GM18499 (cell line): ENCODE results near the gene DLG2.

Experiments used
- ATAC-seq: cut with Tn5 transposase; IDR thresholded peaks from one replicate; pipeline ENCODE4 v1.9.1; 2021; ENCODE audit warnings: moderate number of reproducible peaks; ENCODE audit not compliant: insufficient read depth, unreplicated experiment

Gene DLG2

DNA sequence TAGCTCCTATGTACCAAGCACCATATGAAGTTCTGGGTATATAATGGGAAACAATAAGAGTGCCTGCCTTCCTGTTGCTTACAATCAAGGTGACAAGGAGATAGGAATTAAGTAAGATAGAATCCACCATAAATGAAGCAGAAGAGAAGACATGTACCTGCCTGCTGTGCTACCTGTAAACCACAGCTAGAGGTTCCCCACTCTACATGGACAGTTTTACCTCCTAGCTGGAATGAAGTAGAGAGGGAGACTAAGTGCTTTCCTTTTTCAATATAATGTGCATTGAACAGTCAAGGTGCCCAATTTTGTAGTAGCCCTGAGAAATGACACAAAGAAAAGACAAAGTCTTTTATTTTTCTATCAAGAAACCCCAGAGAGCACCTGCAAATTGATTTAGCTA, 984.6 kb downstream of the DLG2 start:
- ATAC-seq: no peak

DNA sequence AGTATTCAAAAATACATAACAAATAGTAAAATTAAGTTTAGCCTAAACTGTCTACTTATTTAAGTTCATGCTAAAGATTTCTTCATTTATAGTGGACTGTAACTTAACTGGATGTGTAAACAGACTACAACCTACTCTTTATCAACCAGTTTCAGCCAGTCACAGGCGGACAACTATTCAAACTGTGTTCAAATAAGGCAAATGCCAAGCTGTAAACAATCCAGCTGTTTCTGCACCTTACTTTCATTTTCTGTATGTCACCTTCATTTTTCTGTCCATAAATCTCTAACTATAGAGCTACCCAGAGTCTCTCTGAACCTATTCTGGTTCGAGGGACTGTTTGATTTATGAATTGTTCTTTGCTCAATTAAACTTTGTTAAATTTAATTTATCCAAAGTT, 992.8 kb downstream of the DLG2 start:
- ATAC-seq: no peak

DNA sequence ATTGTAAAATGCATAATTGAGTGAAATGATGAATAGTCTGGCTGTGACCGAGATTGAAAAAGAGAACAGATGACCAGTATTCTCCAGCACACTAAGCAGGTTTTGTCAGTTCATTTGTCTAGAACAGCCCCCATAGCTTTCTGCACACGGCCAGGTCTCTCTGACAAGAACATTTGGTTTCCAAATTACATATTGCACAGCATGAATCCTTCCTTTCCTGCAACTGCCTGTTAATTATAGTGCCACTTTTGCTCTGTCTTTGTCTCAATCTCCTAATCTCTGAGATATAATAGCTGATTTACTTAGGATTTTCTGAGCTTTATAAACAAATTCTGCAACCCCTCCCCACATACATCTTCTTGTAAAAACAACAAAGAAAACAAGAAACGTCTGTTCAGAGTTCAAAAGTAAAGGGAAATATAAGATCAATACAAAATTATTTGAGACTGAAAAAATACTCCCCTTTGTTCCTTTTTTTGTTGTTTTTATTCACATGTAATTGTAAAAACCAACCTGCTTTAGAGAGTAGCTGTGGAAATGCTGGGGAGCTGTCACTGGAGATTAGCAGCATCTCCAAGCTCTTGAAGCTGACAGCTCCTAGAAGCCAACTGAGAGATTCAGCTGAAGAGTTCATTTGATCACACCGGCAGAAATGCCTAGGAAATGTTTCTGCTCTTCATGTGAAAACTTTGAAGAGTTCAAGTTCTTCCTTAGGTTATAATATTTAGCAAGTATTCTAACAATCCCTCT, 998.1 kb downstream of the DLG2 start:
- ATAC-seq: no peak

DNA sequence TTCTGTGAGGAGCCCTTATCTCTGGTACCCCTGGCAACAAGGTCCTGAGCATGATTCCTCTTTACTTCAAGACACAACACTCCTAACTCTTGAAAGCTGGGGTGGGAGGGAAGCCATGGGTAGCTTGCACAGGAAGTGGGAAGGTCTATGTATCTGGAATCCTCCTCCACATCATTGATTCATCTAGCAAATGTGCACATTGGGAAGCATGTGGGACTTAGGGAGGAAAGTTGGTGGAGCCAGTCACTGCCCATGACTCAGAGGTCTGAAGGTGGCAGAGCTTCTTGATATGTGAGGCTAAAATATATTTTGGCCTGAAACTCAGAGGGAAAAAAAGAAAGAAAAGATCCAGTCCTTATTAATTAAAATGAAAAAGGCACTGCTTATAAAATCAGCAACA, 1000.9 kb downstream of the DLG2 start:
- ATAC-seq: no peak

DNA sequence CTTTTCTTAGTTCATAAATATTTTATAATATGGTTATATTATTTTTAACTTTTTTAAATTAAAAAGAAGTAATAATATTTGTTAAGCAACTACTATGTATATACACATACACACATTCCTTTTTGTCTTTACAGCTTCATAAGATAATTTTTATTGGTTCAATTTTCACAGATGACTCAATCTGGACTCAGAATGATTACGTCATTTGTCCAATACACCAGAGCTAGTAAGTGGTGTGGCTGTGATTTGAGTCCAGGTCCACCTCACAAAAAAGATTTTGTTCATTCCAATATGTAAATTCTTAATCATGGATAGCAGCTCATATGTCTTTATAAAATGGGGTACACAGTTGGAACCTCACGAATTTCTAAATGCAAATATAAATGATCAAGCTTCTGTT, 1014.5 kb downstream of the DLG2 start:
- ATAC-seq: no peak

DNA sequence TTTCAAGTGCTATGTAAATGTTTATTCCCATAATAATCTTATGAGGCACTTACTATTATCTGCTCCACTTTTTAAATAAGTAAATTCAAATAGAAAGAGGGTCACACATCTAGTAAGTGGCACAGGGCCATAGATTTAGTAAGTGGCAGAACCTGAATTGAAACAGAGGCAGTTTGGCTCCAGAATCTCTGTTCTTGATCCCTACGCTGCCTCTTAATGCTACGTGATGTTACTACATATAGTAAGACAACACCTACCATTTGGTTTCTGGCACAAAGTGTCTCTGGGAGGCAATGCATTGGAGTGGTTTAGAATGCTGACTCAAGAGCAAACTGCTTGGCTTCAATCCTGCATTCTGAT, 1018.3 kb downstream of the DLG2 start:
- ATAC-seq: no peak

DNA sequence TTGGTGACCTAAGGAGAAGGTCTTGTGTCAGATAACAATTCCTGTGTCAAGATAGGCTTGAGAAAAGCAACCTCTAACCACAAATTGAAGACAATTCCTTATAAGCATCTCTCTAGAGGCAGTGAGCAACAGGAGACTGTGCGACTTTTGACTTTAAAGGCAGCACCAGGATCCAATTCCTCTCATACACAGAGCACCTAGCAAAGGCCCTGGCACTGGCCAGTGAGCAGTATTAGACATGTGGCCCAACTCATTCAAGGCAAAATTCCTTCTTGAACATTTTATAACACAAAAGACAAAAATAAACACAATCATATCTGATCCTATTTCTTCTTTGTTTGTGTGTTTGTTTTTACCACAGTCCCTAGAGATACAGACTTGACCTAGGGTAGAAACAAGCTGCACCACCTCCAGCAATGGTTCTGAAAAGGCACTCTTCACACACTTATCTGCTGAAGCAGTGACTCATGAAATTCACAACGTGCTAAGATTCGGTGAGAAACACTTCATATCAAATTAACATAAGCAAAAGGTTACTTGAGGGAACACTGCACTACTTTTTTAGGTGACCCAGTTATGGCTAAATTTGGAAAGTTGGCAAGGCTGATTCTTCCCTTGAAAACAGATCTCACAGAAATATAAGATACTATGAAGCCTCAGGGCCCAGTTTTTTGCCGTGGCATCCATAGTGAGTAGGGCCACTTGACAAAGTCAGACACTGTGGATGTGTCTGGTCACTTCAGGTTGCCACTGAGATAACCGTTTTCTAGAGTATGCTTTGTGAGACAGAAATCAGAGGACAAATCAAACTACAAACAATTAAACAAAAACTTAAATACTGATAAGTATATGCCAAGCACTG, 1018.9 kb downstream of the DLG2 start:
- no peak for ATAC-seq

DNA sequence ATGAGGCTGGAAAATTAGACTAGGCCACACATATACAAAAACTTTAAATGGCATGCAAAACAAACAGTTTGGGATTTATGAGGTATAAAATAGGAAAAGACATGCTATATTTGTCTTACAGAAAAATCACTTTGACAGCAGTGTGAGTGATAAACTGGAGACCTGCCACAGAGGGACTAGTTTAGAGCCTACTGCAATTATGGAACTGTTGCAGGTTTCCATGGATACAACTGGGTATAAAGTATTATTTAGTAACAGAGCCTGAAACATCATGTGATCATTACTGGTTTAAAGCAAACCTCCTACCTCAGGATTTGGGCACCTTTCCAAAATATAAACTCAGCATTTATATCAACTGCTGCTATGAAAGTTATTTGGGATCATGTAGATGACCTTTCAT, 1032.5 kb downstream of the DLG2 start:
- ATAC-seq: no peak

DNA sequence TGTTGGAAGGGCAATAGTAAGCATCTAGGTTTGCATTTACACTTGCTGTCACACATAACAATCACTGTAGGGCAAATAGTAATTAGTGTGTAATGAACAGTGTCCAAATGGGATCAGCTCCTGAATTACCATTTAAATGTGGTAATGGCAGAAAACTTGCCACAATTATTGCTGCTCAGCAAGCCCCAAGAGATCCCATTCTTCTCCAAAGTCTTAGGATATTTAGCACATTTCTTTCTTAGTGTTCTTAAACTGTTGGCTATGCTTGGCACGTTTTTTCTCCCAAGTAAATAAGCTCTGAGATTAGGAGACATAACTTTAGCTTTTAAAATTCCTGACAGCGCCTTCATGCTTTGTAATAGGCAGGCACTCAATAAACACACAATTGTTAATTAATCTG, 1037.0 kb downstream of the DLG2 start:
- no peak for ATAC-seq

DNA sequence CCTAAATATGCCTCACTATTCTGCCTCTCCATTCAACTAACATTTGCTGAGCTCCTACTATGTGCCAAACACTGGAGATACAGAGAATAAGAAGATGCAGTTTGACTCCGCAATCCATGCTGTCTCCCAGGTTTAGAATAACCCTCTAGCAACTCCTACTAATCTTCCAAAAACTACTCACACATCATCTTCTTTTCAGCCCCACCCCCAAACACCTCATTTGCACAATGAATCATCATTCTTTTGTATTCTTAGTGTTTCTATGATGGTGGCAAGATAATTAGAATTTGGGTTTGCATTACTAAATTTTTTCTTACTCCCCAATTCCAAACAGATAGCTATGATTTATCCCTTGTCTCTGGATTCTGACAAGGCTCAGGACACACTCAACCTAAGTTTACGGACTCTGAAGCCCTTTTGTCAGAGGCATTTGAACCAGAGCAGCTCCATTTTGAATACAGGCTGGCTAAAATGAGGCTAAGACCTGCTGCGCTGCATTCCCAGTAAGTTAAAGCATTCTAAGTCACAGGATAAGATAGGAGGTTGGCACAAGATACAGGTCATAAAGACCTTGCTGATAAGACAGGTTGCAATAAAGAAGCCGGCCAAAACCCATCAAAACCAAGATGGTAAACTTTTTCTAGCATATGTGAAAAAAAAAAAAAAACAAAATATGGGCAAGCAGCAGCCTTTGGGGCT, 1038.9 kb downstream of the DLG2 start:
- no peak for ATAC-seq

DNA sequence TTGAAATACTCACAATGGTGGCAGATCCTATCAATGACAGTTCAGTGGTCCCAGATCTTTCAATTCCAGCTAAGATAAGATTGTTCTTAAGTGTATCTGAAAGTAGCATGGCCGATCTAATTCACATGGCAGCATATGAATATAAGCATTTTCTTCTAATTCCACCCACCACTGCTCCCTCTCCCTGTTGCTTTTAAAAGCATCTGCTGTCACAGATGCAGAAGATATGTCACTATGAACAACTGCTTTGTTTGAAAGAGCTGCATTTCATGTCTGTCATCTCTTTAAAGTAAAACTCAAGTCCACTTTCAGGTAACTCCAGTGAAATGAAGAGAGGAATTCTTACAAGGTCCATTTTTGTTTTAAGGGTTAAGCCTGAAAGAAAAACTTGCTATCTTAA, 1044.0 kb downstream of the DLG2 start:
- no peak for ATAC-seq

DNA sequence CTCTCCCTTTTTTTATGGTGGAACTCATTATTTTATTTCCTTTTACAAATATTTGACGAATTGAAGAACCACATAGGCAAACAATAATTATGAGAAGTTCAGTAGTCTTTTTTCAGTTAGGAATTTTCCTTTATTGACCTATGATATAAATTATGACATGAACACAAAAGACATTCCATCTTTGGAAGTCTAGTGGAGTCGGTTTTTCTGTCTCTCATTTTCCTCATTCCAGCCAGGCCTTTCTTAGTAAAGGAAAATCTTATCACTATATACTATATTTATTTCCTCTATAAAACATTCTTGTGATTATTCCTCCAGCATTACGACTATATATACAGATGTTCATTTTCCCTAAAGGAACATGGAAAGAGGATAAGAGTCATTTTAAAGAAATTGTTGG, 1046.1 kb downstream of the DLG2 start:
- no peak for ATAC-seq

DNA sequence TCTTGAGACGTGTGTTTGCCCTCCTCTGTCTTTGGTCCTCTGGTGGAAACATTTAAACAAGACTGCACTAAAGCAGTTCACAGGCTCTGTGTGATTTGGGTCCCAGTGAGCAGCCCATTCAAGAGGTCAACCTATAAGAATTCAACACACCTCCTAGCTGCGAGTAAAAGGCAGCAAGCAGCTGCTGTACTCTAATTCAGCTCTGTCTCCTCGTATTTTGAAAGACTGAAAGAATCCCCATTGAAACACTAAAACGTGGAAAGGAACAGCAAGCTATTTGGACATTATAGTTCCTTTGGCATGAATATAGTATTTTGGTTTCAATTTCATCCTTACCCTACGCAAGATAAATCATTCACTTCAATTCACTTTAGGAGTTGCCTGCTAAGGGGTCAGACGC, 1046.7 kb downstream of the DLG2 start:
- ATAC-seq: no peak

DNA sequence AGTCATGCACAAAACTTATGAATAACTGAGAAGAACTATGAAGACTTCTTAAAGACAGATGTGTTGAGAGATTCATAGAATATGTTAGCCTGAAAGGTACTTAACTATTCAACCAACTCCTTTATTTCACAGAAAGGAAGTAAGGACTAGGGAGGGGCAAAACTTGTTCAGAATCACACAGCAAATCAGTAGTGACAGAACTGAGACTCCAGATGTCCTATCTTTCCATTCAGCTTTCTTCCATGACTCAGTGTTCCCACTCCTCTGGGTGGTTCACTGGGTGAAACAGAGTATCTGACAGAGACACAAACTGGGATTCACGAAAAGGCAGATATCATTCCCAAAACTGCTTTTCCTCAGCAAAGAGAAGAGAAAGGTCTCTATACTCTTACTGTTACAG, 1053.3 kb downstream of the DLG2 start:
- ATAC-seq: no peak

DNA sequence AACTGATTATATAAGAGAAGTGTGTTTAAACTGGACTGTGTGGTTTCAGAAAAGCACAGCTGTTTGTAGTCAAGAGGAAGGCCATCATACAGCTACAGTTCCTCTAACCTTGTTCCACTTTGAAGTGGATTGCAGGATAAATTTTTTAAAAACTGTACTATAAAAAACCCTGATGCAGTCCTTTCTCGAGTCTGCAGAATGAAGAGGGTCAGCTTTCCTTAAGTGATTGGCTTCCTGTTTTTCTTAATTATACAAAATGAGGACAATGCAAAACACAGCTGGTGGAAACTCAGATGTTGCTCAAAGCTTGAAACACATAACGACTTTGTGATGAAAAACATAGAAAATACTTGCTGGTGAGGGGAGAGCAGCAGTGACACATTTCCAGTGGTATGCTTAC, 1060.5 kb downstream of the DLG2 start:
- ATAC-seq: no peak

DNA sequence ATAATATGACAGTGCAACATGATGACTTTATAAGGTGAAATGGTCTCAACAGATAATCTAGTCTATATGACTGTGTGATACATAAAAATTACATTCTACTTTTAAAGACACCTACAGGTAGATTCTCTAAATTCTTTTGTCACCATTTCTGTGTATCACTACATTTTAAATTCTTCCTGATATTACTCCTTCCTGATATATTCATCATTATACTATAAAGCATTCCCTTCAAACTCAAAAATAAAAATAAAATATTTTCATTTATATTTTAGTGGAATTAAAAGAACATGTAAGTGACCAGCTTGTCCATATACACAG, 1062.3 kb downstream of the DLG2 start:
- ATAC-seq: no peak

DNA sequence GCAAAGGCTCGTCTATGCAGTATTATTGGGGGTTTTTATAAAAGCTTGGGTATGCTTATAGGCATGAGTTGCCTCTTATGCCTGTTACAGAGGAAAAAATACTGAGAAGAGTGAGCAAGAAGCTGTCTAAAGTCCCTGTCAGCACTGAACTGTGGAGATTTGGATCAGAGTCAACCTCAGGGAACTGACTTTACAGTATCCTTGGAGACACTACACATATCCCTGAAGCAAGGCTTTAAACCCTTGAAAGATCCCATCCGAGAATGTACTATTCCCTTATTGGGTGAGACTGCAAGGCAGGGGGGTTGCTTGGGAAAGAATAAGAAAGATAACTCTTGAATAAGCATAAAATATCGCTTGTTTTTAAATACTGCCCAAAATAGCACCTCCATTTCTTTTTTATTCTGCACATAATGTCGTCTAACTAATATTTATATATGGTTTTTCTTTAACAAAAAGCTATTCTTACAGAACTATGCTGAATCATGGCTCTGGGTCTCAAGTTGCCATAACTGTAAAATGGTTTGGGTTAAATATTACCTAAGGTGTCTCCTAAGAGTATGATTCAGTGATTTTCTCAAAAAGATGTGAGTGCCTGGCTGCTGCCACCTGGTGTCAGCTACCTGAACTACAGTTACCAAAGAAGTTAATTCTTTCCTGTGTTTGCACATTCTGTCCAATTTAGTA, 1062.8 kb downstream of the DLG2 start:
- peak; percentile 73 for ATAC-seq

DNA sequence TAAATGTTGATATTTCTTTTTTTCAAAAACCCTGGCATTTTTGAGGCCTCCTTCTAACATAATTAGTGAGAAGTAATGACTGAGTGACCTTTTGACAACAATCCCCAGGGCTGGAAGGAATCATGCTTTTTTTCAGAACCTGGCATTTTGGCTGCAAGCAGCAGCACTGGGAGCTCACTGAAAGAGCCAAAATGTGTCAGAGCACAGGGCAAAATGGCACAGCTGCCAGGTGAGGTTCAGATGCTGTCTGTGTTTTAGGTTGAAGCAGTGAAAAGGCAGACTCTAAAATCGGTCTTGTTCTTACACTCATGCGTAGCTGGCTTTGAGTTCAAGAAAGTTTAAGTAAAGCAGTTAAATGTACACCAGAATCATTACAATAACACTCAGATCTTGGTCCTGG, 1063.8 kb downstream of the DLG2 start:
- ATAC-seq: no peak

DNA sequence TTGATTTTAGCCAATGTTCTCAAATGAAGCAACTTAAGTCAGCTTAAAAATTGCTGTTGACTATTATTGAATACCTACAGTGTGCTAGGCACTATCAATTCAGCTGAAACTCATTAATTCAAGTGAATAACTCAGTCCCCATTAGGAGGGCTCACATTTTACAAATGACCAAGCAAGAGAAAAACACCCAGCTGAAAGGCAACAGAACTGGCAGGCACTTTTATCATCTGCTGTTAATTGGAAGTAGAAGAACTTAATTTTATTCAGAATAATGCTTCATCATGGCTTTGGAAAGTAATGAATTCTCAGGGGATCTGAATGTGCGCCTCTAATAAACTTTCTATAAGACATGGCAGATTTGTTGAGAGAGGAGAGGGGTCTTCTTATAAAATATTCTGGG, 1066.9 kb downstream of the DLG2 start:
- no peak for ATAC-seq

DNA sequence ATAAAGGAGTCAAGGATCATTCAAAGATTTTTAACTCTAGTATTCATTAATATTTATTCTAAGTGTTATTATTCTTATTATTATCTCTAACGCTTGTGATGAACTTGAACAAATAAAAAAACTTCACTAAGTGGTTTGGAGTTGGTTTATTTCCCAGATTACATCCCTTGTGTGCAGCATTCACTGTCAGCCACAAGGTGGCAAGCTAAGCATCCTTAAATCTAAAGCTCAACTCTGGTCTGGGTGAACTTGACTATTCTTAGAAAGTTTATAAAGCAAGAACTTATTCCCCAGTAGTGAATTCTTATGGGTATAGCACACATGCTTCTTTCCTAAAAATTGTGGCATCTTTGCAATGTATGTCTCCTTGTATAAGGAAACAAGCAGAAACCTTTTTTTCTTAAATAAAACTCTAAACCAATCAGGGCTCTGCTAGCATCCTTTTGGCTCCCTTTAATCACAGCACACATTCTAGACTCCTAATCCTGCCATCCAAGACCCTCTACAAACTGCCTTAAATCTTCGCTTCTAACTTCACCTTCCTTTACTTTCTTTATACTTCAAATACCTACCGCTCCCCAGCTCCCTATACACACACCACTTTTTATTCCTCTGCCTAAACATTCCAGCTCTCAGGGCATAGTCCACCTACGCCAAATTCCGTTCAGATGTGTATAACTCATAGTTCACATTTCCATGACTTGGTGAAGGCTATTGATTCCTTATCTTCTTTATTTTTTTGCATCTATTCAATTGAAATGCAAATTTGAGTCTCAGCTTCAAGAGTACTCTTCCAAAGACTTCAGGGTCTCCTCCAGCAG, 1068.8 kb downstream of the DLG2 start:
- ATAC-seq: peak; percentile 92
